Measurements from ENCODE around the gene HENMT1. TPM values are rescaled to one million over a fixed set of nuclear protein-coding genes. Genes with fewer than 3 reads are reported as not detected.

Gene HENMT1
- total RNA-seq, 1 donor from 2014 or later: 0.98 TPM

- peak in 1 of 2 donors; percentile 49 for TF ChIP-seq POLR2AphosphoS5 (IDR thresholded peaks at IDR 0.05; ENCODE audit: insufficient read depth in 1 of 2, low read depth in 1 of 2)
- TF ChIP-seq POLR2A (IDR thresholded peaks at IDR 0.05): peak in 1 of 2 donors; percentile 10
- no peak for TF ChIP-seq CTCF (IDR thresholded peaks at IDR 0.05)
- Histone ChIP-seq H3K27me3 (no peaks in the 10 kb centered on the region), H3K27ac (peak overlapping the region; percentile 66), H3K4me1 (peaks cover 15% of the 10 kb centered on the region), H3K4me3 (no peak overlapping the region), H3K36me3 (no peaks in the 10 kb centered on the region), H3K9me3 (no peaks in the 10 kb centered on the region)
- no peak for DNase-seq (ENCODE audit: extremely low spot score in 2 of 2)
- intact Hi-C loops (cut with DNase I): no loop called here
Measured at GRCh38 chr1:108646648-108647269, 14.1 kb downstream of the HENMT1 start.

- Histone ChIP-seq H3K27me3 (no peaks in the 10 kb centered on the region), H3K4me1 (peaks cover 15% of the 10 kb centered on the region), H3K9me3 (no peaks in the 10 kb centered on the region), H3K4me3 (no peak overlapping the region), H3K36me3 (no peaks in the 10 kb centered on the region), H3K27ac (peak overlapping the region; percentile 66)
- DNase-seq (ENCODE audit: extremely low spot score in 2 of 2): no peak
- intact Hi-C loops (cut with DNase I): no loop called here
- TF ChIP-seq POLR2A (IDR thresholded peaks at IDR 0.05) (no peak), CTCF (IDR thresholded peaks at IDR 0.05) (no peak), POLR2AphosphoS5 (IDR thresholded peaks at IDR 0.05; ENCODE audit: insufficient read depth in 1 of 2, low read depth in 1 of 2) (no peak)
Measured at GRCh38 chr1:108646265-108646647, 14.6 kb downstream of the HENMT1 start.

- Histone ChIP-seq H3K27me3 (no peaks in the 10 kb centered on the region), H3K9me3 (no peaks in the 10 kb centered on the region), H3K36me3 (no peaks in the 10 kb centered on the region), H3K4me1 (peaks cover 15% of the 10 kb centered on the region), H3K27ac (peak overlapping the region; percentile 66), H3K4me3 (no peak overlapping the region)
- no peak for DNase-seq (ENCODE audit: extremely low spot score in 2 of 2)
- intact Hi-C loops (cut with DNase I): no loop called here
- TF ChIP-seq POLR2A (IDR thresholded peaks at IDR 0.05): no peak
- TF ChIP-seq CTCF (IDR thresholded peaks at IDR 0.05): no peak
- no peak for TF ChIP-seq POLR2AphosphoS5 (IDR thresholded peaks at IDR 0.05; ENCODE audit: insufficient read depth in 1 of 2, low read depth in 1 of 2)
Measured at GRCh38 chr1:108645564-108646184, 15.2 kb downstream of the HENMT1 start.

GRCh38 chr1:108644984-108645383 is 15.9 kb downstream of the HENMT1 start:
- no peaks in the 10 kb centered on the region for H3K9me3 ChIP-seq

More at GRCh38 chr1:108644984-108645383, 15.9 kb downstream of the HENMT1 start:
- Histone ChIP-seq H3K4me3 (no peak overlapping the region), H3K4me1 (peaks cover 15% of the 10 kb centered on the region), H3K27me3 (no peaks in the 10 kb centered on the region), H3K36me3 (no peaks in the 10 kb centered on the region), H3K27ac (no peak overlapping the region)
- TF ChIP-seq POLR2AphosphoS5 (IDR thresholded peaks at IDR 0.05; ENCODE audit: insufficient read depth in 1 of 2, low read depth in 1 of 2): no peak
- TF ChIP-seq POLR2A (IDR thresholded peaks at IDR 0.05): no peak
- no peak for TF ChIP-seq CTCF (IDR thresholded peaks at IDR 0.05)
- intact Hi-C loops (cut with DNase I): no loop called here
- DNase-seq (ENCODE audit: extremely low spot score in 2 of 2): no peak

Data from vagina (tissue), 2 donors.